SK-N-SH treated with all-trans-retinoic acid at 6 μM for 48 hours (cell line): ENCODE measurements around the gene SFI1.

Experiments
- ATAC-seq: fragments of 200-7000 bp; cut with Tn5 transposase; 3 replicates; pipeline ENCODE4 v1.9.1; 2020; ENCODE audit warnings: mild to moderate bottlenecking, moderate library complexity
- ARNTL ChIP-seq: fragments of 450-650 bp; formaldehyde crosslinking; IDR thresholded peaks from 2 replicates; pipeline ENCODE4 v1.5.0; 2020; ENCODE audit warnings: low read depth, mild to moderate bottlenecking, moderate library complexity, borderline replicate concordance
- BACH2 ChIP-seq: fragments of 250-450 bp; sonication (Bioruptor Pico); IDR thresholded peaks from 2 replicates; pipeline ENCODE4 v1.9.0; 2021; ENCODE audit warnings: mild to moderate bottlenecking, borderline replicate concordance
- CSDC2 ChIP-seq: fragments of 250-450 bp; sonication (Bioruptor Pico); IDR thresholded peaks from 2 replicates; pipeline ENCODE4 v1.5.0; 2020; ENCODE audit warnings: mild to moderate bottlenecking, moderate library complexity
- CSRNP3 ChIP-seq: fragments of 250-450 bp; sonication (Bioruptor Pico); IDR thresholded peaks from 2 replicates; pipeline ENCODE4 v1.5.1; 2021; ENCODE audit warnings: mild to moderate bottlenecking, moderate library complexity
- ESRRG ChIP-seq: fragments of 250-450 bp; sonication (Bioruptor Pico); IDR thresholded peaks from 2 replicates; pipeline ENCODE4 v1.6.1; 2021; ENCODE audit warnings: mild to moderate bottlenecking
- GLIS3 ChIP-seq: fragments of 250-450 bp; sonication (Bioruptor Pico); IDR thresholded peaks from 2 replicates; pipeline ENCODE4 v1.5.0; 2020; ENCODE audit warnings: mild to moderate bottlenecking, moderate library complexity
- ISL1 ChIP-seq: fragments of 250-450 bp; sonication (Bioruptor Pico); IDR thresholded peaks from 2 replicates; pipeline ENCODE4 v2.1.2; 2022; ENCODE audit warnings: mild to moderate bottlenecking, moderate library complexity
- OSR1 ChIP-seq: fragments of 250-450 bp; sonication (Bioruptor Pico); IDR thresholded peaks from 2 replicates; pipeline ENCODE4 v1.8.0; 2022; ENCODE audit warnings: moderate library complexity, mild to moderate bottlenecking, inconsistent platforms
- PPARA ChIP-seq: fragments of 250-450 bp; sonication (Bioruptor Pico); IDR thresholded peaks from 2 replicates; pipeline ENCODE4 v1.5.0; 2020; ENCODE audit warnings: mild to moderate bottlenecking, borderline replicate concordance
- RARB ChIP-seq: fragments of 250-450 bp; sonication (Bioruptor Pico); IDR thresholded peaks from 2 replicates; pipeline ENCODE4 v1.8.0; 2021; ENCODE audit warnings: mild to moderate bottlenecking, moderate library complexity
- SNAI2 ChIP-seq: fragments of 250-450 bp; sonication (Bioruptor Pico); IDR thresholded peaks from 2 replicates; pipeline ENCODE4 v1.5.0; 2020; ENCODE audit warnings: mild to moderate bottlenecking, moderate library complexity
- TCF4 ChIP-seq: fragments of 250-450 bp; sonication (Bioruptor Pico); IDR thresholded peaks from 2 replicates; pipeline ENCODE4 v1.8.0; 2021; ENCODE audit warnings: mild to moderate bottlenecking, moderate library complexity, borderline replicate concordance
- TOX ChIP-seq: fragments of 250-450 bp; sonication (Bioruptor Pico); IDR thresholded peaks from 2 replicates; pipeline ENCODE4 v1.8.0; 2021; ENCODE audit warnings: mild to moderate bottlenecking, moderate library complexity, borderline replicate concordance
- ZC3H10 ChIP-seq: fragments of 250-450 bp; sonication (Bioruptor Pico); IDR thresholded peaks from 2 replicates; pipeline ENCODE4 v1.5.1; 2021; ENCODE audit warnings: mild to moderate bottlenecking, moderate library complexity
- ZFP3 ChIP-seq: fragments of 250-450 bp; sonication (Bioruptor Pico); IDR thresholded peaks from 2 replicates; pipeline ENCODE4 v1.5.0; 2020; ENCODE audit warnings: mild to moderate bottlenecking, moderate library complexity
- ZFP30 ChIP-seq: fragments of 450-650 bp; formaldehyde crosslinking; IDR thresholded peaks from 2 replicates; pipeline ENCODE4 v1.5.0; 2022; ENCODE audit warnings: mild to moderate bottlenecking, moderate library complexity
- ZNF70 ChIP-seq: fragments of 450-650 bp; formaldehyde crosslinking; IDR thresholded peaks from 2 replicates; pipeline ENCODE4 v1.5.0; 2020; ENCODE audit warnings: mild to moderate bottlenecking, moderate library complexity
- ZNF8 ChIP-seq: fragments of 450-650 bp; formaldehyde crosslinking; IDR thresholded peaks from 2 replicates; pipeline ENCODE4 v1.5.0; 2020; ENCODE audit warnings: mild to moderate bottlenecking, moderate library complexity
- TF ChIP-seq, protein P1 (sequence below): fragments of 250-450 bp; sonication (Bioruptor Pico); IDR thresholded peaks from 2 replicates; pipeline ENCODE4 v1.5.0; 2020; ENCODE audit warnings: mild to moderate bottlenecking, moderate library complexity
- TF ChIP-seq, protein P2 (sequence below): fragments of 250-450 bp; sonication (Bioruptor Pico); IDR thresholded peaks from 2 replicates; pipeline ENCODE4 v1.5.1; 2020; ENCODE audit warnings: low read depth, mild to moderate bottlenecking, moderate library complexity
- TF ChIP-seq, protein P3 (sequence below): fragments of 250-450 bp; sonication (Bioruptor Pico); IDR thresholded peaks from 2 replicates; pipeline ENCODE4 v1.8.0; 2020; ENCODE audit warnings: mild to moderate bottlenecking, moderate library complexity, borderline replicate concordance

The SFI1 gene

GRCh38 chr22:31621507-31622124 is 125.3 kb downstream of the SFI1 start:
- ATAC-seq, result no peak
- no peak for TF ChIP-seq TOX (CRISPR knock-in tag)
- no peak for TF ChIP-seq ESRRG (CRISPR knock-in tag)
- no peak for TF ChIP-seq ARNTL
- TF ChIP-seq ZFP30, result no peak
- no peak for TF ChIP-seq CSDC2
- TF ChIP-seq OSR1, result no peak
- no peak for TF ChIP-seq TCF4
- TF ChIP-seq, protein P1, sequence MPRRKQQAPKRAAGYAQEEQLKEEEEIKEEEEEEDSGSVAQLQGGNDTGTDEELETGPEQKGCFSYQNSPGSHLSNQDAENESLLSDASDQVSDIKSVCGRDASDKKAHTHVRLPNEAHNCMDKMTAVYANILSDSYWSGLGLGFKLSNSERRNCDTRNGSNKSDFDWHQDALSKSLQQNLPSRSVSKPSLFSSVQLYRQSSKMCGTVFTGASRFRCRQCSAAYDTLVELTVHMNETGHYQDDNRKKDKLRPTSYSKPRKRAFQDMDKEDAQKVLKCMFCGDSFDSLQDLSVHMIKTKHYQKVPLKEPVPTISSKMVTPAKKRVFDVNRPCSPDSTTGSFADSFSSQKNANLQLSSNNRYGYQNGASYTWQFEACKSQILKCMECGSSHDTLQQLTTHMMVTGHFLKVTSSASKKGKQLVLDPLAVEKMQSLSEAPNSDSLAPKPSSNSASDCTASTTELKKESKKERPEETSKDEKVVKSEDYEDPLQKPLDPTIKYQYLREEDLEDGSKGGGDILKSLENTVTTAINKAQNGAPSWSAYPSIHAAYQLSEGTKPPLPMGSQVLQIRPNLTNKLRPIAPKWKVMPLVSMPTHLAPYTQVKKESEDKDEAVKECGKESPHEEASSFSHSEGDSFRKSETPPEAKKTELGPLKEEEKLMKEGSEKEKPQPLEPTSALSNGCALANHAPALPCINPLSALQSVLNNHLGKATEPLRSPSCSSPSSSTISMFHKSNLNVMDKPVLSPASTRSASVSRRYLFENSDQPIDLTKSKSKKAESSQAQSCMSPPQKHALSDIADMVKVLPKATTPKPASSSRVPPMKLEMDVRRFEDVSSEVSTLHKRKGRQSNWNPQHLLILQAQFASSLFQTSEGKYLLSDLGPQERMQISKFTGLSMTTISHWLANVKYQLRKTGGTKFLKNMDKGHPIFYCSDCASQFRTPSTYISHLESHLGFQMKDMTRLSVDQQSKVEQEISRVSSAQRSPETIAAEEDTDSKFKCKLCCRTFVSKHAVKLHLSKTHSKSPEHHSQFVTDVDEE (CRISPR knock-in tag), result no peak
- TF ChIP-seq, protein P2, sequence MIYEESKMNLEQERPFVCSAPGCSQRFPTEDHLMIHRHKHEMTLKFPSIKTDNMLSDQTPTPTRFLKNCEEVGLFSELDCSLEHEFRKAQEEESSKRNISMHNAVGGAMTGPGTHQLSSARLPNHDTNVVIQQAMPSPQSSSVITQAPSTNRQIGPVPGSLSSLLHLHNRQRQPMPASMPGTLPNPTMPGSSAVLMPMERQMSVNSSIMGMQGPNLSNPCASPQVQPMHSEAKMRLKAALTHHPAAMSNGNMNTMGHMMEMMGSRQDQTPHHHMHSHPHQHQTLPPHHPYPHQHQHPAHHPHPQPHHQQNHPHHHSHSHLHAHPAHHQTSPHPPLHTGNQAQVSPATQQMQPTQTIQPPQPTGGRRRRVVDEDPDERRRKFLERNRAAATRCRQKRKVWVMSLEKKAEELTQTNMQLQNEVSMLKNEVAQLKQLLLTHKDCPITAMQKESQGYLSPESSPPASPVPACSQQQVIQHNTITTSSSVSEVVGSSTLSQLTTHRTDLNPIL (CRISPR knock-in tag), result no peak
- TF ChIP-seq ZNF70 (CRISPR knock-in tag), result no peak
- no peak for TF ChIP-seq ZFP3 (CRISPR knock-in tag)
- no peak for TF ChIP-seq RARB (CRISPR knock-in tag)
- TF ChIP-seq, protein P3, sequence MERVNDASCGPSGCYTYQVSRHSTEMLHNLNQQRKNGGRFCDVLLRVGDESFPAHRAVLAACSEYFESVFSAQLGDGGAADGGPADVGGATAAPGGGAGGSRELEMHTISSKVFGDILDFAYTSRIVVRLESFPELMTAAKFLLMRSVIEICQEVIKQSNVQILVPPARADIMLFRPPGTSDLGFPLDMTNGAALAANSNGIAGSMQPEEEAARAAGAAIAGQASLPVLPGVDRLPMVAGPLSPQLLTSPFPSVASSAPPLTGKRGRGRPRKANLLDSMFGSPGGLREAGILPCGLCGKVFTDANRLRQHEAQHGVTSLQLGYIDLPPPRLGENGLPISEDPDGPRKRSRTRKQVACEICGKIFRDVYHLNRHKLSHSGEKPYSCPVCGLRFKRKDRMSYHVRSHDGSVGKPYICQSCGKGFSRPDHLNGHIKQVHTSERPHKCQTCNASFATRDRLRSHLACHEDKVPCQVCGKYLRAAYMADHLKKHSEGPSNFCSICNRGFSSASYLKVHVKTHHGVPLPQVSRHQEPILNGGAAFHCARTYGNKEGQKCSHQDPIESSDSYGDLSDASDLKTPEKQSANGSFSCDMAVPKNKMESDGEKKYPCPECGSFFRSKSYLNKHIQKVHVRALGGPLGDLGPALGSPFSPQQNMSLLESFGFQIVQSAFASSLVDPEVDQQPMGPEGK, result no peak
- TF ChIP-seq GLIS3 (CRISPR knock-in tag), result no peak
- TF ChIP-seq SNAI2 (CRISPR knock-in tag), result no peak
- TF ChIP-seq ZNF8 (CRISPR knock-in tag), result no peak
- no peak for TF ChIP-seq ZC3H10 (CRISPR knock-in tag)
- TF ChIP-seq BACH2 (CRISPR knock-in tag), result no peak
- no peak for TF ChIP-seq CSRNP3 (CRISPR knock-in tag)
- TF ChIP-seq PPARA (CRISPR knock-in tag), result no peak

DNA sequence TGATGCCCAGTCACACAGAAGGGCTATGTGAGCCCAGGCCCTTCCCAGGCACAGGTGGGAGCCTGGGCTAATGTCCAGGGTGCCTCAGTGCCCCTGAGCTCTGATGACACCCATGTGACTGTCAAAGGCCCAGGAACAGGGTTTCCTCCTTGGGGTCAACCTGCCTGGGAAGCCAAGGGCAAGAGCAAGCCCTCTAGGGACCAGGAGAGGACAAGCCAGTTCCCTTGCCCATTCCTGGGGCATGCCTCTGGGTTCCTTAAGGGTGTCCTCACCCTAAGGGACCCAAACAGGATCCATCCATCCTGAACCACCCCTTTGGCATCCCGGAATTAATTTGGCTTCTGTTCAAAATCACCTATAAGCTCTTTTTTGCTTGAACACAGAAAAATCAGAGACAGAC is 126.6 kb downstream of the SFI1 start:
- TF ChIP-seq ISL1 (CRISPR knock-in tag) (no peak), RARB (CRISPR knock-in tag) (no peak), ZC3H10 (CRISPR knock-in tag) (no peak), CSRNP3 (CRISPR knock-in tag) (no peak), CSDC2 (no peak), ZFP3 (CRISPR knock-in tag) (no peak), ESRRG (CRISPR knock-in tag) (no peak), GLIS3 (CRISPR knock-in tag) (no peak), TOX (CRISPR knock-in tag) (no peak), PPARA (CRISPR knock-in tag) (no peak), ZNF8 (CRISPR knock-in tag) (no peak), ZFP30 (no peak)
- TF ChIP-seq, protein P2 (CRISPR knock-in tag), result no peak
- TF ChIP-seq, protein P1 (CRISPR knock-in tag), result no peak
- no peak for ATAC-seq
